IMR-90 (cell line): ENCODE data around the gene LDHAL6A. TPM values are rescaled to one million over a fixed set of nuclear protein-coding genes. Genes with fewer than 3 reads are reported as not detected.
A peak's percentile ranks its signal among the peaks of the same experiment; 100 is the strongest.

Source experiments
- ATAC-seq: fragments of 200-7000 bp; cut with Tn5 transposase; 2 replicates; pipeline ENCODE4 v1.9.1; 2020; ENCODE audit warnings: low read depth, mild to moderate bottlenecking, moderate library complexity
- Bru-seq: library from RNA; stranded (reverse); fragments of 400-500 nt; gene quantifications from one replicate; lab custom pipeline; 2021; lab: Mats Ljungman, UMichigan
- BruChase-seq, 2 experiments: library from RNA; stranded (reverse); fragments of 400-500 nt; gene quantifications; one replicate each; lab custom pipeline; 2021; lab: Mats Ljungman, UMichigan
- BruUV-seq: library from RNA; stranded (reverse); fragments of 400-500 nt; replicated peaks from 2 replicates; lab custom pipeline; 2021; lab: Mats Ljungman, UMichigan
- CTCF ChIA-PET: fragments of 300-600 bp; formaldehyde crosslinking; extraction: SDS; loops from one replicate; lab custom pipeline; 2021; ENCODE audit warnings: antibody characterized with exemption; lab: Yijun Ruan, JAX
- POLR2A ChIA-PET: fragments of 300-600 bp; sonication (Branson Sonifier 250); formaldehyde crosslinking; loops from one replicate; lab custom pipeline; 2022; ENCODE audit warnings: antibody characterized with exemption; ENCODE audit not compliant: unreplicated experiment; lab: Charles Lee
- DNase-seq: peaks from one replicate; pipeline ENCODE4 v3.0.0; 2013
- H2AFZ ChIP-seq: replicated peaks from 2 replicates; pipeline ENCODE3; 2013; ENCODE audit warnings: low read length, mild to moderate bottlenecking; ENCODE audit not compliant: poor library complexity
- H2AK5ac ChIP-seq: 2 replicates; pipeline ENCODE4 v1.6.1; 2013; ENCODE audit warnings: low read depth, low read length, inconsistent platforms
- H2AK9ac ChIP-seq: replicated peaks from 2 replicates; pipeline ENCODE3; 2013; ENCODE audit warnings: mild to moderate bottlenecking, low read depth, low read length, moderate library complexity; ENCODE audit not compliant: poor library complexity
- H2BK120ac ChIP-seq: 2 replicates; pipeline ENCODE4 v1.6.1; 2013; ENCODE audit warnings: low read depth, low read length, inconsistent platforms
- H2BK15ac ChIP-seq: 3 replicates; pipeline ENCODE4 v1.6.1; 2013; ENCODE audit warnings: low read depth, low read length, inconsistent platforms
- H2BK20ac ChIP-seq: 2 replicates; pipeline ENCODE4 v1.6.1; 2013; ENCODE audit warnings: low read depth, mild to moderate bottlenecking, inconsistent platforms, low read length, moderate library complexity
- H2BK5ac ChIP-seq: 2 replicates; pipeline ENCODE4 v1.6.1; 2013; ENCODE audit warnings: mild to moderate bottlenecking, low read depth, low read length, inconsistent platforms; ENCODE audit not compliant: poor library complexity, severe bottlenecking
- H3K14ac ChIP-seq: replicated peaks from 2 replicates; pipeline ENCODE4 v1.6.1; 2013; ENCODE audit warnings: low read depth, low read length, inconsistent platforms
- H3K18ac ChIP-seq: 2 replicates; pipeline ENCODE4 v1.6.1; 2013; ENCODE audit warnings: low read depth, low read length, control low read depth
- H3K23ac ChIP-seq: 2 replicates; pipeline ENCODE4 v1.6.1; 2013; ENCODE audit warnings: low read depth, low read length, inconsistent platforms
- H3K27ac ChIP-seq: 2 replicates; pipeline ENCODE4 v1.5.1; 2013; ENCODE audit warnings: mild to moderate bottlenecking, control low read depth, low read length; ENCODE audit not compliant: insufficient read depth
- H3K27me3 ChIP-seq: 2 replicates; pipeline ENCODE4 v1.6.1; 2013; ENCODE audit warnings: low read length; ENCODE audit not compliant: control insufficient read depth, insufficient read depth
- H3K36me3 ChIP-seq: 2 replicates; pipeline ENCODE4 v1.6.1; 2013; ENCODE audit warnings: low read length, mixed read lengths; ENCODE audit not compliant: control insufficient read depth, insufficient read depth
- H3K4ac ChIP-seq: 2 replicates; pipeline ENCODE4 v1.6.1; 2013; ENCODE audit warnings: low read depth, low read length, inconsistent platforms
- H3K4me1 ChIP-seq: 2 replicates; pipeline ENCODE4 v1.6.1; 2013; ENCODE audit warnings: low read length, mixed read lengths; ENCODE audit not compliant: control insufficient read depth, insufficient read depth
- H3K4me2 ChIP-seq: 2 replicates; pipeline ENCODE4 v1.6.1; 2013; ENCODE audit warnings: low read depth, mild to moderate bottlenecking, control low read depth, low read length, moderate library complexity
- H3K4me3 ChIP-seq: 2 replicates; pipeline ENCODE4 v1.5.1; 2013; ENCODE audit warnings: low read depth, mild to moderate bottlenecking, control low read depth, low read length, moderate library complexity; ENCODE audit not compliant: insufficient read depth
- H3K56ac ChIP-seq: 2 replicates; pipeline ENCODE4 v1.6.1; 2013; ENCODE audit warnings: low read length, inconsistent platforms; ENCODE audit not compliant: insufficient read depth; ENCODE audit errors: extremely low read depth
- H3K79me1 ChIP-seq, 2 experiments: 2 replicates each; pipeline ENCODE4 v1.6.1; 2013; ENCODE audit warnings: low read length in 2 of 2, inconsistent platforms in 1 of 2, low read depth in 1 of 2
- H3K9ac ChIP-seq: 2 replicates; pipeline ENCODE4 v1.6.1; 2013; ENCODE audit warnings: low read depth, low read length, control low read depth
- H3K9me1 ChIP-seq: 2 replicates; pipeline ENCODE4 v1.6.1; 2013; ENCODE audit warnings: low read length, inconsistent platforms; ENCODE audit not compliant: insufficient read depth
- H3K9me3 ChIP-seq: 2 replicates; pipeline ENCODE4 v1.6.1; 2013; ENCODE audit warnings: low read length; ENCODE audit not compliant: control insufficient read depth, insufficient read depth
- H4K20me1 ChIP-seq: 2 replicates; pipeline ENCODE4 v1.6.1; 2013; ENCODE audit warnings: low read length, inconsistent platforms; ENCODE audit not compliant: insufficient read depth
- H4K5ac ChIP-seq: 2 replicates; pipeline ENCODE4 v1.6.1; 2013; ENCODE audit warnings: mild to moderate bottlenecking, low read depth, low read length, control low read depth
- H4K8ac ChIP-seq, 2 experiments: 2 replicates each; pipeline ENCODE4 v1.6.1; 2013; ENCODE audit warnings: low read depth in 2 of 2, low read length in 2 of 2, control low read depth in 1 of 2, inconsistent platforms in 1 of 2
- H4K91ac ChIP-seq: 2 replicates; pipeline ENCODE4 v1.6.1; 2013; ENCODE audit warnings: low read depth, low read length, inconsistent platforms; ENCODE audit not compliant: insufficient read depth
- BHLHE40 ChIP-seq: fragments of 150-350 bp; IDR thresholded peaks from 2 replicates; pipeline ENCODE4 v1.6.1; 2016; ENCODE audit warnings: mild to moderate bottlenecking, low read depth, low read length
- CEBPB ChIP-seq: IDR thresholded peaks from 2 replicates; pipeline ENCODE4 v1.6.1; 2012; ENCODE audit warnings: low read depth, low read length, improper control_type of control experiment
- CHD1 ChIP-seq: IDR thresholded peaks from 2 replicates; pipeline ENCODE4 v1.6.1; 2012; ENCODE audit warnings: low read depth, low read length, improper control_type of control experiment
- FOS ChIP-seq: fragments of 150-350 bp; IDR thresholded peaks from 2 replicates; pipeline ENCODE4 v1.6.1; 2016; ENCODE audit warnings: low read depth, low read length
- MAFK ChIP-seq: IDR thresholded peaks from 2 replicates; pipeline ENCODE4 v1.6.1; 2012; ENCODE audit warnings: low read depth, low read length, improper control_type of control experiment
- MXI1 ChIP-seq: IDR thresholded peaks from 2 replicates; pipeline ENCODE4 v1.6.1; 2012; ENCODE audit warnings: low read depth, mild to moderate bottlenecking, low read length, moderate library complexity, borderline replicate concordance
- NFE2L2 ChIP-seq: fragments of 150-350 bp; IDR thresholded peaks from 2 replicates; pipeline ENCODE4 v1.6.1; 2016; ENCODE audit warnings: low read depth, mild to moderate bottlenecking, low read length
- POLR2A ChIP-seq: IDR thresholded peaks from 2 replicates; pipeline ENCODE4 v1.6.1; 2012; ENCODE audit warnings: mild to moderate bottlenecking, low read depth, low read length
- RAD21 ChIP-seq: IDR thresholded peaks from 2 replicates; pipeline ENCODE4 v1.6.1; 2012; ENCODE audit warnings: low read length, improper control_type of control experiment
- RCOR1 ChIP-seq: IDR thresholded peaks from 2 replicates; pipeline ENCODE4 v1.6.1; 2012; ENCODE audit warnings: mild to moderate bottlenecking, low read length, improper control_type of control experiment; ENCODE audit not compliant: insufficient replicate concordance
- SMC3 ChIP-seq: fragments of 150-350 bp; IDR thresholded peaks from 2 replicates; pipeline ENCODE4 v1.6.1; 2016; ENCODE audit warnings: low read depth, mild to moderate bottlenecking, antibody characterized with exemption, low read length, moderate library complexity
- WGBS, 2 experiments: methylation state at CpG; one replicate each; pipeline versions ENCODE4 v1.1.5 to v1.1.7; 2013; ENCODE audit warnings: missing lambda C conversion rate in 2 of 2; ENCODE audit not compliant: insufficient read length in 1 of 2; ENCODE audit errors: extremely low coverage in 2 of 2; 5-methylcytosine and 5-hydroxymethylcytosine counted together
- dilution Hi-C: fragments of 300-500 bp; cut with HindIII; formaldehyde crosslinking; loops from one replicate; pipeline ENCODE4 v1.14.3; 2018; ENCODE audit warnings: low sequenced_read_pairs; ENCODE audit not compliant: unreplicated experiment
- in situ Hi-C: fragments of 300-500 bp; cut with MboI; formaldehyde crosslinking; loops from 3 replicates; pipeline ENCODE4 v1.14.3; 2019; ENCODE audit warnings: low sequenced_read_pairs, inconsistent platforms, mixed read lengths
- intact Hi-C: fragments of 100-400 bp; cut with micrococcal nuclease; formaldehyde crosslinking; loops from 2 replicates; pipeline ENCODE4 v1.10.0; 2022
- long read RNA-seq: library from polyadenylated mRNA; unstranded; transcript quantifications from one replicate; pipeline ENCODE4 v2.0.0, GENCODE V29; 2021; ENCODE audit not compliant: unreplicated experiment
- polyA plus RNA-seq, 3 experiments: library from polyadenylated mRNA; depleted of rRNA; stranded (reverse); fragments of >200 nt; gene quantifications; 2 replicates each; pipeline ENCODE4 v1.2.3, GENCODE V29; 2012; ENCODE audit warnings: low replicate concordance in 1 of 3
- total RNA-seq: library from RNA; depleted of rRNA; stranded (reverse); fragments of >200 nt; gene quantifications from 2 replicates; pipeline ENCODE4 v1.2.3, GENCODE V29; 2012; rRNA removed
- TF ChIP-seq, protein P1 (sequence below): fragments of 150-350 bp; IDR thresholded peaks from 2 replicates; pipeline ENCODE4 v1.6.1; 2017; ENCODE audit warnings: mild to moderate bottlenecking, antibody characterized with exemption, low read length, low read depth
- TF ChIP-seq, protein P2 (sequence below): fragments of 150-350 bp; IDR thresholded peaks from 2 replicates; pipeline ENCODE4 v1.6.1; 2016; ENCODE audit warnings: low read depth, mild to moderate bottlenecking, low read length, moderate library complexity, borderline replicate concordance
- TF ChIP-seq, protein P3 (sequence below): conservative IDR thresholded peaks from 2 replicates; pipeline ENCODE4 v1.5.1; 2012; ENCODE audit warnings: mild to moderate bottlenecking, low read depth, low read length, improper control_type of control experiment

Gene LDHAL6A
- not detected in 2 replicates for total RNA-seq
- polyA plus RNA-seq (2012; rRNA removed), result not detected in 2 replicates
- not detected in 2 replicates for polyA plus RNA-seq (2012; cell fraction: cytosol; rRNA removed)
- polyA plus RNA-seq (2012; cell fraction: nucleus; rRNA removed; ENCODE audit: low replicate concordance), result not detected in 2 replicates
- percentile 2 among the genes with signal in this experiment for Bru-seq, nascent RNA
- BruChase-seq, experiment 1, labeled RNA remaining after a 6-hour chase, result percentile 6 among the genes with signal in this experiment
- percentile 4 among the genes with signal in this experiment for BruChase-seq, experiment 2, labeled RNA remaining after a 2-hour chase
- long read RNA-seq, result 0 reads

DNA sequence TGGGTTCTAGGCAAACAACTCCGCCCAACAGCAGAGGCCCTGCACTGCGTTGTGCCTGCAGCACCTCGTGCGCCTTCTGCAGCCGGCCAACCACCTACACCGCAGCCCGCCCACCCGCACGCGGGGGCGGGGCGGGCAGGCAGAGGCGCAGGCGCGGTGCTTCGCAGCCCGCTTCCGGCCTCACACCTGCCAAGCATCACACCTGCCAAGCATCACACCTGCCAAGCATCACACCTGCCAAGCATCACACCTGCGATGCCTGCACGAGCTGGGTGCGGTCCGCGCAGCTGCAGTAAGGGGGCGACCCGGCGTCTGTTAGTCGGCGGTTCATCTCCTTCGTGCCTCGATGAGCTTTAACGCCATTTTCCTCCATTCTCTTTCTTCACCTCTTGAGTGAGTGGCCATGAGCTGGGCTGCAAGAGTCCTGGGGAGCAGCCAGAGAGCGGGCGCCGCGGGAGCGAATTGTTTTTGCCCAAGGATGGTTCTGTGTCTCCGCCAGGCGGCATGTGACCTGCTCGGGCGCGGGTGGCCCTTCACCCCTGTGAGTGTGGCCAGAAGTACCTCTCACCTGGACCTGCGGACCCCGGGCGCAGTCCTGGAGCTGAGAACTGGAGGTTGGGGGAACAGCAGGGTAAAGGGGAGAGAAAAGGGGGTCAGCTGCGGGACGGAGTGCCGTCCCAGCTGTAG is at the start of gene LDHAL6A:
Gene LDHAL6A (plus strand): TSS at position 171 of the 687 bp plus-strand sequence. CDS start 825 bp downstream, outside the sequence.
- CTCF ChIA-PET, result interaction anchor here (0.6 kb wide), 1 partner anchor 173 kb away, joined by 4 read pairs; no protein-coding TSS in a partner anchor
- TF ChIP-seq CEBPB (no peak), NFE2L2 (no peak), POLR2A (no peak), MAFK (no peak), BHLHE40 (no peak), RAD21 (no peak), MXI1 (no peak), CHD1 (no peak), FOS (no peak), RCOR1 (no peak), SMC3 (no peak)
- TF ChIP-seq, protein P1, sequence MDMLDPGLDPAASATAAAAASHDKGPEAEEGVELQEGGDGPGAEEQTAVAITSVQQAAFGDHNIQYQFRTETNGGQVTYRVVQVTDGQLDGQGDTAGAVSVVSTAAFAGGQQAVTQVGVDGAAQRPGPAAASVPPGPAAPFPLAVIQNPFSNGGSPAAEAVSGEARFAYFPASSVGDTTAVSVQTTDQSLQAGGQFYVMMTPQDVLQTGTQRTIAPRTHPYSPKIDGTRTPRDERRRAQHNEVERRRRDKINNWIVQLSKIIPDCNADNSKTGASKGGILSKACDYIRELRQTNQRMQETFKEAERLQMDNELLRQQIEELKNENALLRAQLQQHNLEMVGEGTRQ, result no peak
- TF ChIP-seq, protein P2, sequence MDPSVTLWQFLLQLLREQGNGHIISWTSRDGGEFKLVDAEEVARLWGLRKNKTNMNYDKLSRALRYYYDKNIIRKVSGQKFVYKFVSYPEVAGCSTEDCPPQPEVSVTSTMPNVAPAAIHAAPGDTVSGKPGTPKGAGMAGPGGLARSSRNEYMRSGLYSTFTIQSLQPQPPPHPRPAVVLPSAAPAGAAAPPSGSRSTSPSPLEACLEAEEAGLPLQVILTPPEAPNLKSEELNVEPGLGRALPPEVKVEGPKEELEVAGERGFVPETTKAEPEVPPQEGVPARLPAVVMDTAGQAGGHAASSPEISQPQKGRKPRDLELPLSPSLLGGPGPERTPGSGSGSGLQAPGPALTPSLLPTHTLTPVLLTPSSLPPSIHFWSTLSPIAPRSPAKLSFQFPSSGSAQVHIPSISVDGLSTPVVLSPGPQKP, result no peak
- TF ChIP-seq, protein P3, sequence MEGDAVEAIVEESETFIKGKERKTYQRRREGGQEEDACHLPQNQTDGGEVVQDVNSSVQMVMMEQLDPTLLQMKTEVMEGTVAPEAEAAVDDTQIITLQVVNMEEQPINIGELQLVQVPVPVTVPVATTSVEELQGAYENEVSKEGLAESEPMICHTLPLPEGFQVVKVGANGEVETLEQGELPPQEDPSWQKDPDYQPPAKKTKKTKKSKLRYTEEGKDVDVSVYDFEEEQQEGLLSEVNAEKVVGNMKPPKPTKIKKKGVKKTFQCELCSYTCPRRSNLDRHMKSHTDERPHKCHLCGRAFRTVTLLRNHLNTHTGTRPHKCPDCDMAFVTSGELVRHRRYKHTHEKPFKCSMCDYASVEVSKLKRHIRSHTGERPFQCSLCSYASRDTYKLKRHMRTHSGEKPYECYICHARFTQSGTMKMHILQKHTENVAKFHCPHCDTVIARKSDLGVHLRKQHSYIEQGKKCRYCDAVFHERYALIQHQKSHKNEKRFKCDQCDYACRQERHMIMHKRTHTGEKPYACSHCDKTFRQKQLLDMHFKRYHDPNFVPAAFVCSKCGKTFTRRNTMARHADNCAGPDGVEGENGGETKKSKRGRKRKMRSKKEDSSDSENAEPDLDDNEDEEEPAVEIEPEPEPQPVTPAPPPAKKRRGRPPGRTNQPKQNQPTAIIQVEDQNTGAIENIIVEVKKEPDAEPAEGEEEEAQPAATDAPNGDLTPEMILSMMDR, result no peak

More for the DNA sequence above, at the start of gene LDHAL6A:
- Histone ChIP-seq H4K8ac (no peak within 1 kb of the TSS), H3K27me3 (peaks cover 6% of the 10 kb centered on the region; the same call in 1 of the 2 replicates), H3K79me1 (no peaks in the 10 kb centered on the region), H3K4me3 (no peak within 1 kb of the TSS), H3K9me1 (no peaks in the 10 kb centered on the region), H3K27ac (no peak within 1 kb of the TSS), H3K4me1 (no peaks in the 10 kb centered on the region), H3K4me2 (no peak within 1 kb of the TSS), H3K4ac (no peak within 1 kb of the TSS), H2AK9ac (no peak within 1 kb of the TSS), H2BK20ac (no peak within 1 kb of the TSS), H4K5ac (no peak within 1 kb of the TSS), H3K36me3 (no peaks in the 10 kb centered on the region), H3K14ac (no peak within 1 kb of the TSS), H3K23ac (no peak within 1 kb of the TSS), H2BK120ac (no peak within 1 kb of the TSS), H3K9me3 (no peaks in the 10 kb centered on the region), H2BK15ac (no peak within 1 kb of the TSS), H2BK5ac (no peak within 1 kb of the TSS), H2AFZ (peak within 1 kb of the TSS; percentile 76), H4K20me1 (no peaks in the 10 kb centered on the region), H2AK5ac (no peak within 1 kb of the TSS), H4K91ac (no peak within 1 kb of the TSS), H3K18ac (no peak within 1 kb of the TSS), H3K9ac (no peak within 1 kb of the TSS), H3K56ac (no peak within 1 kb of the TSS)
- intact Hi-C loops, result no loop called here
- no peak for ATAC-seq
- dilution Hi-C loops, result no loop called here
- WGBS, 2 experiments, result 43% methylated on average over 8 of the region's 47 CpGs; no CpG with 5 or more reads in 1 of the 2 experiments
- no TSS peak for BruUV-seq
- no peak for DNase-seq
- POLR2A ChIA-PET, result no interaction called here
- in situ Hi-C loops, result no loop called here
